ENCODE results near the gene UBE3C.

DNA sequence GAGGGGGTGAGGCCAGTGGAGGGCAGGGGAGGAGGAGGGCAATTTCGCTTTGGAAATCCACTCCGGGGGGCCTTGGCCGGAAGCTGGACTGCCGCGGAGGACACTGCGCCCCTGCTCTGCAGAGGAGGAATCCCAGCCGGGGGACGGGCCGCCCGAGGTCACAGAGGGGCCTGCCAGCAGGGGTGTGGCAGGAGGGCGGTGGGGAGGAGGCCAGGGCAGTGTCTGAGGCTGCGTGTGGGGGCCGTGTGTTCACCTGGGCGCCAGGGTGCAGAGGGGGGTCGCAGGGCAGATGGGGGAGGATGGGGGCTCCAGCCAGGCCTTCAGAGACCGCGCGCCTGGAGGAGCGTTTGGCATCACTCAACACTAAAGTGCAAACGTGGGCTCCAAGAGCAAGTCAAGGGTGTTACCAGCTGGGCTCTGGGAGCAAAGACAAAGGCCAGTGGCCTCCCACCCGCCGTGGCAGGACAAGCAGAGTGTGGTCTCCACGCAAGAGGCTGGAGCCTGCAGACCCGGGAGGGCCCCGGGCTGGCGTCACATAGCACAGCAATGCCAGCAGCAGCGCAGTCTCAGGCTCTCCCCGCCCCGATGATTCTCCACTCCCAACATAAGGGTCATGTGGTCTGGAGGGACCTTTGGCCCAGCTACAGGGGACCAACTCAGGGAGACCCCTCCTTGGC, 152.8 kb downstream of the UBE3C start:
- TF ChIP-seq, protein P1, sequence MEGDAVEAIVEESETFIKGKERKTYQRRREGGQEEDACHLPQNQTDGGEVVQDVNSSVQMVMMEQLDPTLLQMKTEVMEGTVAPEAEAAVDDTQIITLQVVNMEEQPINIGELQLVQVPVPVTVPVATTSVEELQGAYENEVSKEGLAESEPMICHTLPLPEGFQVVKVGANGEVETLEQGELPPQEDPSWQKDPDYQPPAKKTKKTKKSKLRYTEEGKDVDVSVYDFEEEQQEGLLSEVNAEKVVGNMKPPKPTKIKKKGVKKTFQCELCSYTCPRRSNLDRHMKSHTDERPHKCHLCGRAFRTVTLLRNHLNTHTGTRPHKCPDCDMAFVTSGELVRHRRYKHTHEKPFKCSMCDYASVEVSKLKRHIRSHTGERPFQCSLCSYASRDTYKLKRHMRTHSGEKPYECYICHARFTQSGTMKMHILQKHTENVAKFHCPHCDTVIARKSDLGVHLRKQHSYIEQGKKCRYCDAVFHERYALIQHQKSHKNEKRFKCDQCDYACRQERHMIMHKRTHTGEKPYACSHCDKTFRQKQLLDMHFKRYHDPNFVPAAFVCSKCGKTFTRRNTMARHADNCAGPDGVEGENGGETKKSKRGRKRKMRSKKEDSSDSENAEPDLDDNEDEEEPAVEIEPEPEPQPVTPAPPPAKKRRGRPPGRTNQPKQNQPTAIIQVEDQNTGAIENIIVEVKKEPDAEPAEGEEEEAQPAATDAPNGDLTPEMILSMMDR (IDR thresholded peaks at IDR 0.05): no peak
- TF ChIP-seq POLR2A (IDR thresholded peaks at IDR 0.05): no peak
